Umbilical cord (tissue), 2 donors: ENCODE results near the gene PLEKHG5. TPM values are rescaled to one million over a fixed set of nuclear protein-coding genes. Genes with fewer than 3 reads are reported as not detected.
"Not testable (repeated sequence)": the region's sequence is repeated elsewhere in the genome, so short reads cannot be mapped to it uniquely, and the experiment has no call there.

Experiments used
- DNase-seq: peaks from one replicate; pipeline ENCODE4 v3.0.0-alpha.2; 2015; ENCODE audit warnings: low spot score
- total RNA-seq: library from RNA; depleted of rRNA; stranded (reverse); fragments of >200 nt; gene quantifications from one replicate; pipeline ENCODE4 v1.2.3, GENCODE V29; 2014; ENCODE audit warnings: low replicate concordance; ENCODE audit not compliant: insufficient read depth

PLEKHG5 gene
- total RNA-seq, 1 donor from 2014 or later, result 17.1 TPM

GRCh38 chr1:6464514-6464836 is 27.0 kb downstream of the PLEKHG5 start:
- DNase-seq, result no peak

- DNase-seq, result no peak
These were observed 28.4 kb downstream of the PLEKHG5 start for GRCh38 chr1:6463120-6463412.

DNA sequence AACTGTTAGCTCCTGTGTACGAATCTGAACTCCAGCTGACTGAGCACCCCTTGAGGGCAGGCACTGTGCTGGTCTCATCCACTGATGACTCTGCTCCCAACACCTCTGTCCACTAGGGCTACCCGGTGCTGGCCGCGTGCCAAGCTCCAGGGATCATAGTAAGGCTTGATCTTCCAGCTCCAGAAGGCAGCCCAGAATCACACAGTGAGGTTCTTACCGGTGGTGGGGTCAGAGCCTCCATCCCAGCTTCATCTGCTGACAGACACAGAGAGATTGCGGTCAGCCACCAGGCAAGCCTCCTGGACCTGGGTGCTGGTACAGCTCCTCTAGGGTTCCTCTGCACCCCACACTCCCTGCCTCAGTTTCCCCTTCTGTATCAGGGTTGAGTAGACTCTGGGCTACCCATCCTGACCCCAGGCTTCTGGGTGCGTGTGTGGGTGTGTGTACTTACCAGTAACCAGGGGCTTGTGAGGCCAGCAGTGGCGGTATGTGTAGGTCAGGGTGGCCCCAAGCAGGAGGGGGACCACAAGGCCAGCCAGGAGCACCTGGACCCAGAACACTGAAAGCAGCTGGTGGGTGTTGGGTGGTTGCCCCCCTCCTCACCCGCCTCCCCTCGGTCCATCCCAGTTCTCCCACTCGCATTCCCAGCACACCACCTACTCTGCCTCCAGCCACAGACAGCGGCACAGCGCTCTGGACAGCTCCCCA is 28.9 kb downstream of the PLEKHG5 start:
- DNase-seq, result no peak

DNA sequence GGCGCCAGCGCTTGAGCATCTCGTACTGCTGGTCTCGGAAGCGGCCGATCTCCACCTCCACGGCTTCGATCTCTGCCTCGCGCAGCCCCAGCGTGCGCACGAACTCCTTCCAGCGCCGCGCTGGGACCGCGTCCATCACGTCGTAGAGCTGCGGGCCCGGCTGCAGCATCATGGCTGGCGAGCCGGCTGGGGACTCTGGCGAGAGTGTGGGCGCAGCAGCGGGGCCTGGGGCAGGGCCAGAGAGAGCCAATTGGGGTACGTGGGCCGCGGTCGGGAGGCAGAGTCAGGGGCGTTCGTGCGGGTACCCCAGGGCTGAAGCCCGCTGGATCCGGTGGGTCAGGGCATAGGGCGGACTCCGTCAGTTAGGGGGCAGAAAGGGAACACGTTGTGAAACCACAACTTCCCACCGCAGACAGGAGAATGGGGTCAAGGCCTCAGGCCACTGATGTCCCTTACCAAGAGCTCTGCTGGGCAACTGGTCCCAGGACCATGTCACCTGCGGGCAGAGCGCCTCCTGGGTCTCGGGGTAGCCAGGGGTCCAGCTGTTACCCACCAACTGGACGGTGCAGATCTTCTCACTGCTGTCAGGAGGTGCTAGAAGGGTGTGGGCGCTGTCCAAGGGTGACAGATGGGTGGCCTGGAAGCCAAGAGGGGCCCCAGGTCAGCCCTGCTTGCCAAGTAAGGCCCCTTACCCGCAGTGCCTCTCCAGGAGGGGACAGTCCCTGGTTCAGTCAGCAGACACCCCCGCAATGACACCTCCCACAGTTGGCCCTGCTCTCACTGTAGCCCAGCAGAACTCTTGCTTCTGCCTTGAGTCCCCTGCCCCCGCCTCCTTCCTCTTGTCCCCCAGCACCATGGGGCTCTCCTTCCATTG is 29.7 kb downstream of the PLEKHG5 start:
- DNase-seq, result no peak

- DNase-seq, result no peak
These were observed 30.4 kb downstream of the PLEKHG5 start for GRCh38 chr1:6461051-6461530.

- no peak for DNase-seq
These were observed 31.0 kb downstream of the PLEKHG5 start for GRCh38 chr1:6460301-6461050.

DNA sequence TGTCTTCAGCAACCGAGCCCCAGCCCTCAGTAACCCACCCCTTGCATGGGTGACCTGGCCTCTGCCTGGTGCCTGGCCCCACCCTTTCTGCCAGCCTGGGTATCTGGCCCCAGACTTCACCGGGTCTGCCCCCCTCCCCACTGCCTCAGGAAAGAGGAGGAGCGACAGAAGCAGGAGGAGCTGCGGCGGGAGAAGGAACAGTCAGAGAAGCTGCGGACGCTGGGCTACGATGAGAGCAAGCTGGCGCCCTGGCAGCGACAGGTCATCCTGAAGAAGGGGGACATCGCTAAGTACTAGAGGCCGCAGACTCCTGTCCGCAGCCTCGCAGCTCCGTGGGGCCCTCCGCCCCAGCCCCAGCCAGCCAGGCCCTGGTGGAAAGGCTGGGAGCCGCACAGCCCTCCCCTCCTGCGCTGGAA is 31.6 kb downstream of the PLEKHG5 start:
- peak; percentile 20 for DNase-seq

- DNase-seq, result no peak
These were observed 34.5 kb downstream of the PLEKHG5 start for GRCh38 chr1:6456800-6457466.

DNA sequence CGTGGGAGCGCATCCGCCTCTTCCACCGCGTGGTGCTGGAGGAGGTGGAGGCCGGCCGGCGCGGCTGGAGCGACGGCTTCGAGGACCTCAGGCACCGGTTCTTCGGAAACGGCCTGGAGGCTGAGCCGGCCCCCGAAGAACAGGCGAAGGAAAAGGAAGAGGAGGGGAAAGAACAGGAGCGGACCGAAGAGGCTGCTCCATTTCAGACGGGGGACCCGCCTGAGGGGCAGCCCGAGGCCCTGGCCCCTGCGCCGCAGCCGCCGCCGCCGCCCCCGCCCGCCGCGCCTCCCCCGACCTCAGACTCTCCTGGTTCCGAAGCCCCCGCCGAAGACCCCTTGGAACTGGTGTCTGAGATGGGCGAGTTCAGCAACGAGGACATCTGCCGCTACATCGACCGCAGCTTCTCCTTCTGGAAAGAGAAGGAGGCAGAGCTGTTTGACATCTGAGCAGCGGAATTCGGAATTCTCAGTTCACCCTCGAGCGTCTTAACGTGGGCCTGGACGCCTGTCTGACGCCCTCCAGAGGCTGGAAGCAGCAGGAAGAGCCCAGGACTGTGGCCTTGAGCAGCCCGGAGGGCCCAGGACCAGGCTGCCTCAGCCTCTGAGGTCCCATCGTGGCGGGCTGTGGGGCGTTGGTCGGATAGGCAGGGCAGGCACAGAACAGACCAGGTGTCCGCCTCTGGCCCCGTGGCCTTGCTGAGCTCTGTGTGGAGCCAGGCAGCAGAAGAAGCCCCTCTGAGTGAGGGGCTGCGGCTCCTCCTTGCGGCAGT is 35.5 kb downstream of the PLEKHG5 start:
- DNase-seq, result not testable (repeated sequence)

DNA sequence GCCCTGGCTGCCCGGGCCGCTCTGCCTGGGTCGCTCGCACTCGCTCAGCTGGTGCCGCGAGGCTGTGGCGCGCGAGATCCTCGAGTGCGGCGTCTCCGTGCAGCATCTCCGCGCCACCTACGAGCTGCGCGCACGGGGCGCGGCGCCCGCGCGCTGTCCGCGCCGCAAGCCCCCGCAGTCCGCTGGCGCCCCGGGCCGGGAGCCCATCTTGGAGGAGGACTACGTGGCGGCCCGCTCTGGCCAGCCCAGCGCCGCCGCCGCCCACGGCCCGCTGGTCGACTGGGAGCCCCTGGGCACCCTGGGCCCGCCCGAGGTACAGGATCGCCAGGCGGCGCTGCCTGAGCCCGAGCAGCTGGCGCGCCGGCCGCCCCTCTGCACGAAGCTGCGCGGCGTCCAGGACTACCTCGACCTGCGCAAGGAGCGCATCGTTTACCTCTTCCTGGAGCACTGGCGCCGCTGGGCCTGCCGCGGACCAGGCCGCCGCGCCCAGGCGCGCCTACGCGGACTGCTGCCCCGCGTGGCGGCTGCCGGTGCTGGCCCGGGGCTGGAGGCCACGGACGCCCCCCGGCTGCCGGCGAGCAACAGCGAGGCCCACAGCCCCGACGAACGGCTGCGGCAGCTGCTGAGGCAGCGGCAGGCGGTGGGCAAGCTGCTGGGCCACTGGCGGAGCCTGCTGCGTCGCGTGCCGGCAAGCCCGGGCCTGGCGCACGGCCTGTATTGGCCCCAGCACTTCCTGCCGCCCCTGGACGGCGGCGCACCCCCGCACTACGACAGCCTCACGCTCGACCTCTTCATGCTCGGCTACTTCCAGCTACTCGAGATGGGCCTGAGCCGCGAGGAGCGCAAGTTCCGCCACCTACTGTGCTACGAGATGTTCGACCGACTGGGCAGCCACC is 36.4 kb downstream of the PLEKHG5 start:
- no peak for DNase-seq

GRCh38 chr1:6453895-6454855 is 37.3 kb downstream of the PLEKHG5 start:
- not testable (repeated sequence) for DNase-seq

DNA sequence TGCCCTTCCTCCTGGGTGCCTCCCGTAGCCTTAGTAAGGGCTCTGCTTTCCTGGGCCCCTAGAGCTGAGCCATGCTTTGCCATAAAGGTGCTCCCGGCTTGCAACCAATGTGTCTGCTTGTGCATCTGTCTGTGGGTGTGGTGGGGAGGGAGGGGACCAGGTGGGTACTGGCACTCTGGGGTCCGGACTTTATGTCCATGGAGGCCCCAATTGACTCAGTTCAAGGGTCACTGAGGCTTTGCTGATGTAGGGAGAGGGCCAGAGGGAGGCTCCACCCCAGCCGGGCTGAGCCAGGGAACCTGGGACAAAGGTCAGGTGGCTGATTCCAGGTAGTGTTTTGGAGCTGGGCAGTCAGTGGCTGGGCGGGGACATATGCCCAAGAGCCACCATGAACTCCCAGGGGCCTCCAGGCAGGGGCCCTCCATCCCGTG is 40.5 kb downstream of the PLEKHG5 start:
- no peak for DNase-seq

DNA sequence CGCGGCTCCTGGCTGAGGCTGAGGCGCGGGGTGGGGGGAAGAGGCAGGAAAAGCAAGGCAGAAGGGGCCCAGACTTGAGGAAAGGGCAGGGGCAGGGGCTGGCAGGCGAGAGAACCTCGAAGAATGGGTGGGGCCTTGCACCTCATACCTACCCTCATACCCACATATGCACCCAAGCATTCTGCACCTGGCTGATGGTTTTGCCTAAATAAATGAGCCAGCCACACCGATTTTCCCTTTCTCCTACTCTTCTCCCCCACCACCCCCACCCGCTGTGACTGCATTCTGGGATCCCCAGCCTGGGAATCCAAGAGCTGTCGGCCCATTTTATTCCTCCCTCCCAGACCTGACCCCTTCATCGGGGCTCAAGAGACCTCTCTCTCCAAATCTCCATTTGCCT is 41.0 kb downstream of the PLEKHG5 start:
- not testable (repeated sequence) for DNase-seq

DNA sequence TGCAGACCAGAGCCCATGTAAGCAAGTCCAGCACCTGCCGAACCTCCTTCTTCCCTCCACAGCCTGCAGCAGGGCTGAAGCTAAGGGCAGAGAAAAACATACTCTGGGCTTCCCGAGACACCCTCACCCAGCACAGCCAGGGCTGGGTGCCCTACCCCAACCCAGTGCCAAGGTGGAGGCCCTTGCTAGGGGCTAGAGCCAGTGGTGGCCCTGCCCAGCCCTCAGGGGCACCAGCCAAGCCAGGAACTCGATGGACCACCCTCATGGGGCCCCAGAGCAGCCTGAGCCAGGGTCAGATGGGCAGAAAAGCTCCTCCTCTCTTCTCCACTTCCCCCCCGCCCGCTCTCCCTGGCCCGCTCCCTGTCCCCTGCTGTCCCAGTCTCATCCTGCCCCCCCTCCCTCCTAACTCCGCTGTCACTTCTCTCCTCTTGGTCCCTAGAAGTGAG is 41.4 kb downstream of the PLEKHG5 start:
- no peak for DNase-seq

- no peak for DNase-seq
These were observed 42.5 kb downstream of the PLEKHG5 start for GRCh38 chr1:6448749-6449631.

GRCh38 chr1:6447818-6448748 is 43.4 kb downstream of the PLEKHG5 start:
- no peak for DNase-seq
